ENCODE results near the gene CACNA1B. TPM values are rescaled to one million over a fixed set of nuclear protein-coding genes. Genes with fewer than 3 reads are reported as not detected.
"Not testable (repeated sequence)": the region's sequence is repeated elsewhere in the genome, so short reads cannot be mapped to it uniquely, and the experiment has no call there.

The CACNA1B gene
- total RNA-seq, 1 donor from 2014 or later, result 3.1 TPM

GRCh38 chr9:138112791-138113600 is 235.4 kb downstream of the CACNA1B start:
- TF ChIP-seq, protein P1, sequence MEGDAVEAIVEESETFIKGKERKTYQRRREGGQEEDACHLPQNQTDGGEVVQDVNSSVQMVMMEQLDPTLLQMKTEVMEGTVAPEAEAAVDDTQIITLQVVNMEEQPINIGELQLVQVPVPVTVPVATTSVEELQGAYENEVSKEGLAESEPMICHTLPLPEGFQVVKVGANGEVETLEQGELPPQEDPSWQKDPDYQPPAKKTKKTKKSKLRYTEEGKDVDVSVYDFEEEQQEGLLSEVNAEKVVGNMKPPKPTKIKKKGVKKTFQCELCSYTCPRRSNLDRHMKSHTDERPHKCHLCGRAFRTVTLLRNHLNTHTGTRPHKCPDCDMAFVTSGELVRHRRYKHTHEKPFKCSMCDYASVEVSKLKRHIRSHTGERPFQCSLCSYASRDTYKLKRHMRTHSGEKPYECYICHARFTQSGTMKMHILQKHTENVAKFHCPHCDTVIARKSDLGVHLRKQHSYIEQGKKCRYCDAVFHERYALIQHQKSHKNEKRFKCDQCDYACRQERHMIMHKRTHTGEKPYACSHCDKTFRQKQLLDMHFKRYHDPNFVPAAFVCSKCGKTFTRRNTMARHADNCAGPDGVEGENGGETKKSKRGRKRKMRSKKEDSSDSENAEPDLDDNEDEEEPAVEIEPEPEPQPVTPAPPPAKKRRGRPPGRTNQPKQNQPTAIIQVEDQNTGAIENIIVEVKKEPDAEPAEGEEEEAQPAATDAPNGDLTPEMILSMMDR (conservative IDR thresholded peaks at IDR 0.05), result no peak
- no peaks in the 10 kb centered on the region for H3K36me3 Mint-ChIP-seq (ENCODE audit: low read depth)
- H3K4me1 Mint-ChIP-seq, result no peaks in the 10 kb centered on the region
- peaks cover 6% of the 10 kb centered on the region for H3K27me3 Mint-ChIP-seq (ENCODE audit: low read depth)
- H3K9me3 Mint-ChIP-seq, result no peaks in the 10 kb centered on the region
- H3K4me3 Mint-ChIP-seq, result no peak overlapping the region
- no peak for DNase-seq (ENCODE audit: low read depth, low spot score)
- H3K27ac Mint-ChIP-seq (ENCODE audit: unreplicated experiment), result no peak overlapping the region

DNA sequence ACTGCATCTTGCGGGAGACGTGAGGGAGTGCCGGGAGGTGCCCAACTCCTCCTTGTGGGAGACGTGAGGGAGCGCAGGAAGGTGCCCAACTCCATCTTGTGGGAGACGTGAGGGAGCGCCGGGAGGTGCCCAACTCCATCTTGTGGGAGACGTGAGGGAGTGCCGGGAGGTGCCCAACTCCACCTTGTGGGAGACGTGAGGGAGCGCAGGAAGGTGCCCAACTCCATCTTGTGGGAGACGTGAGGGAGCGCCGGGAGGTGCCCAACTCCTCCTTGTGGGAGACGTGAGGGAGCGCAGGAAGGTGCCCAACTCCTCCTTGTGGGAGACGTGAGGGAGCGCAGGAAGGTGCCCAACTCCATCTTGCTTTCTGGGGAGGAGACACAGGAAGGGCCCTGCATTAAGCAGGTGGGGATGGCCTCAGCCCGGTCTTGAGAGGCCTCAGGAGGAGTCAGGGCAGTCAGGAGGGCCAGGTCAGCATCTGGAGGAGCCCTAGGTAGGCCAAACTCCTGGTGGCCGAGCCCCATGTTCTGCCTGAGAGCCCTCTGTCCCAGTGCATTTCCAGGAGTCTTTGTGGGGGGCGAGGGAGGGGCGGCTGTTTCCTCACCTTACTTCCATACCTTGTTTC is 236.2 kb downstream of the CACNA1B start:
- H3K27ac Mint-ChIP-seq (ENCODE audit: unreplicated experiment); H3K27me3 Mint-ChIP-seq (ENCODE audit: low read depth); H3K9me3 Mint-ChIP-seq; H3K36me3 Mint-ChIP-seq (ENCODE audit: low read depth); H3K4me3 Mint-ChIP-seq; DNase-seq (ENCODE audit: low read depth, low spot score); H3K4me1 Mint-ChIP-seq: not testable (repeated sequence)

DNA sequence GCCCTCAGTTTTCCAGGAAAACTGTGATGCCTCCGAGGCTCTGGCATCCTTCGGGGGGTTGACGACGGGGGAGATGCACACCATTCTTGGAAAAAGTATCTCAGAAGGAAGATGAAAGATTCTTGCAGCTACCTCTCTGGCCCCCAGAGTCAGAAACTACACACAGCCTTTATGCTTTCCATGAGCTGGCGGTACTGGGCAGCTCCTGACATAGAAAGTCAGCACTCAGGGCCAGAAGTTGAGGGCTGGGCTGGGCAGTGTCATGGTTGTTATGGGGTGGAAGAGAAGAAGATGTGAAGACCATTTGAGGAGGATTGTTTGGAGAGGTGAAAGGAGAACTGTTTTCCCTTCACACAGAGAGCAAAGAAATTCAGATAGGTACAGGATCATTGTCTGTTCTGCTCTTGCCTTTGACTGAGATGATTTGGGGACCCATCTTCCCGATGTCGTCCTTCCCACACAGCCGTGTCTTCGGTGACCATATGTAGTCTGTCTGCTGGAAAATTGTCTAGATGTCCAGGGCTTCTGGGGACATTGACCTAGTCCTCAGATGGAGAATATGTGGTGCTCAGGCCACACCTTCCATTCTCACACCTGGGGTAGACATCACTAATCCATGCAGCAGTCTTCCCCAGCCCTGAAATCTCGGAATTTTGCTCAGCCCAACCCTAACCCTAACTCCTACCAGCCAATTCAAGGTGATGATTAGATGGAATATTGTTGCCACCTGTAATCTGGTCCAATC is 237.1 kb downstream of the CACNA1B start:
- DNase-seq (ENCODE audit: low read depth, low spot score), result no peak
- Mint-ChIP-seq H3K27me3 (ENCODE audit: low read depth) (peaks cover 6% of the 10 kb centered on the region), H3K4me3 (no peak overlapping the region), H3K9me3 (no peaks in the 10 kb centered on the region), H3K4me1 (no peaks in the 10 kb centered on the region), H3K36me3 (ENCODE audit: low read depth) (no peaks in the 10 kb centered on the region), H3K27ac (ENCODE audit: unreplicated experiment) (peak overlapping the region; percentile 88)
- TF ChIP-seq, protein P1 (conservative IDR thresholded peaks at IDR 0.05), result no peak

DNA sequence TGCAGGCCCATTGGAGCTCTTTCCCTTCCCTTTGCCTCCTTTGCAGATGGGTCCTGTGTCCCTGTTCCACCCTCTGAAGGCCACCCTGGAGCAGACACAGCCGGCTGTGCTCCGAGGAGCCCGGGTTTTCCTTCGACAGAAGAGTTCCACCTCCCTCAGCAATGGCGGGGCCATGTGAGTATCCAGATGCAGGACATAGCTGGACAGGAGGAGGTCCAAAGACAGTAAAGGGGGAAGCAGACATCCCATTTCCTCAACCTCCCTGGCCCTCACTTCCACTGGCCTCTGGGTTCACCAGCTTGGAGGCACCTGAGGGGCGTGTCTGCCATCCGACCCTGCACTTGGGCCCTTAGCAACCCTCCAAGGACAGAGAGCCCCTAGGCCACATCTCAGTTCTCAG is 237.9 kb downstream of the CACNA1B start:
- no peaks in the 10 kb centered on the region for H3K36me3 Mint-ChIP-seq (ENCODE audit: low read depth)
- no peaks in the 10 kb centered on the region for H3K4me1 Mint-ChIP-seq
- no peak overlapping the region for H3K27ac Mint-ChIP-seq (ENCODE audit: unreplicated experiment)
- no peaks in the 10 kb centered on the region for H3K9me3 Mint-ChIP-seq
- peaks cover 6% of the 10 kb centered on the region for H3K27me3 Mint-ChIP-seq (ENCODE audit: low read depth)
- DNase-seq (ENCODE audit: low read depth, low spot score), result no peak
- TF ChIP-seq, protein P1 (conservative IDR thresholded peaks at IDR 0.05), result no peak
- no peak overlapping the region for H3K4me3 Mint-ChIP-seq

GRCh38 chr9:138116521-138116920 is 238.9 kb downstream of the CACNA1B start:
- no peaks in the 10 kb centered on the region for H3K4me1 Mint-ChIP-seq
- H3K9me3 Mint-ChIP-seq, result no peaks in the 10 kb centered on the region
- H3K36me3 Mint-ChIP-seq (ENCODE audit: low read depth), result no peaks in the 10 kb centered on the region
- DNase-seq (ENCODE audit: low read depth, low spot score), result no peak
- H3K4me3 Mint-ChIP-seq, result no peak overlapping the region
- no peak overlapping the region for H3K27ac Mint-ChIP-seq (ENCODE audit: unreplicated experiment)
- peaks cover 6% of the 10 kb centered on the region for H3K27me3 Mint-ChIP-seq (ENCODE audit: low read depth)
- TF ChIP-seq, protein P1 (conservative IDR thresholded peaks at IDR 0.05), result no peak

All from neural crest cell (in vitro differentiated cells).